ENCODE results near the gene METAP2. TPM values are rescaled to one million over a fixed set of nuclear protein-coding genes. Genes with fewer than 3 reads are reported as not detected.

The METAP2 gene
- total and polyA plus RNA-seq, 2 donors (not counting 3 experiments of a cell fraction or from before 2014, with no cell fraction given) = 28.5 to 105 TPM

DNA sequence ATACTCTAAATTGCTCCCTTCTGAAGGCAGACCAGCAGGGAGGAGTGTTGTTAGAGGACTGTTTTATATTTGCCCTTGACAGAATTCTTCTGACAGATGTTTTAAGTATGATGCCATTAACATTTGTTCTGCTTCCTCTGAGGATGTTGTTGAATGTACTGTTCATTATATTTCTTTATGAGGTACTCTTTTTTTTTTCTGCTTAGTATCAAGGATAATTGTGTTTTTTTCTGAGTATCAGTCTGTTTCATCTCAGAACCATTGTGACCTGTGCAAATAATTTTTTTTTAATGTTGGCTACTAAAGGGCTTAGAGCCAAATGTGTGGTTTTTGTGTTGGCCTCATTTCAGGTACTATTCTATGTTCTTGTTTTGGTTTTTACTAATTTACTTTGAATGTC is 10.6 kb downstream of the METAP2 start:
- dilution Hi-C loops (cut with MboI; ENCODE audit: extremely low pct_ligation_motif_present, low sequenced_read_pairs) (no loop called here), intact Hi-C loops (cut with micrococcal nuclease) (no loop called here)
- TF ChIP-seq MYC (IDR thresholded peaks at IDR 0.05; ENCODE audit: low read depth, low read length) (no peak), POLR2AphosphoS5 (IDR thresholded peaks at IDR 0.05; ENCODE audit: insufficient read depth, low read depth, low read length) (no peak), JUN (IDR thresholded peaks at IDR 0.05; ENCODE audit: borderline replicate concordance, insufficient read depth, insufficient read length, low read depth) (no peak), FOS (IDR thresholded peaks at IDR 0.05; ENCODE audit: borderline replicate concordance, insufficient read depth, low read length) (no peak), GATA2 (IDR thresholded peaks at IDR 0.05; ENCODE audit: insufficient read depth, insufficient read length, low read depth, low read length) (no peak), EZH2 (IDR thresholded peaks at IDR 0.05; ENCODE audit: borderline replicate concordance, low read depth, low read length, severe bottlenecking) (no peak), POLR2A (IDR thresholded peaks at IDR 0.05; ENCODE audit: low read depth, low read length) (no peak)
- TF ChIP-seq, protein P1, sequence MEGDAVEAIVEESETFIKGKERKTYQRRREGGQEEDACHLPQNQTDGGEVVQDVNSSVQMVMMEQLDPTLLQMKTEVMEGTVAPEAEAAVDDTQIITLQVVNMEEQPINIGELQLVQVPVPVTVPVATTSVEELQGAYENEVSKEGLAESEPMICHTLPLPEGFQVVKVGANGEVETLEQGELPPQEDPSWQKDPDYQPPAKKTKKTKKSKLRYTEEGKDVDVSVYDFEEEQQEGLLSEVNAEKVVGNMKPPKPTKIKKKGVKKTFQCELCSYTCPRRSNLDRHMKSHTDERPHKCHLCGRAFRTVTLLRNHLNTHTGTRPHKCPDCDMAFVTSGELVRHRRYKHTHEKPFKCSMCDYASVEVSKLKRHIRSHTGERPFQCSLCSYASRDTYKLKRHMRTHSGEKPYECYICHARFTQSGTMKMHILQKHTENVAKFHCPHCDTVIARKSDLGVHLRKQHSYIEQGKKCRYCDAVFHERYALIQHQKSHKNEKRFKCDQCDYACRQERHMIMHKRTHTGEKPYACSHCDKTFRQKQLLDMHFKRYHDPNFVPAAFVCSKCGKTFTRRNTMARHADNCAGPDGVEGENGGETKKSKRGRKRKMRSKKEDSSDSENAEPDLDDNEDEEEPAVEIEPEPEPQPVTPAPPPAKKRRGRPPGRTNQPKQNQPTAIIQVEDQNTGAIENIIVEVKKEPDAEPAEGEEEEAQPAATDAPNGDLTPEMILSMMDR (IDR thresholded peaks at IDR 0.05; ENCODE audit: extremely low read depth in 1 of 2, insufficient read depth in 1 of 2, low read depth in 1 of 2, low read length in 2 of 2) = no peak
- TF ChIP-seq, protein P2, sequence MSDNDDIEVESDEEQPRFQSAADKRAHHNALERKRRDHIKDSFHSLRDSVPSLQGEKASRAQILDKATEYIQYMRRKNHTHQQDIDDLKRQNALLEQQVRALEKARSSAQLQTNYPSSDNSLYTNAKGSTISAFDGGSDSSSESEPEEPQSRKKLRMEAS (IDR thresholded peaks at IDR 0.05; ENCODE audit: insufficient read depth, insufficient read length) = no peak
- no peak for FAIRE-seq
- Histone ChIP-seq H4K20me1 (replicated peaks; ENCODE audit: control insufficient read depth, extremely low read depth, insufficient read depth, low read length) (peaks cover 9% of the 10 kb centered on the region), H3K4me3 (replicated peaks in 1 of 3; ENCODE audit: insufficient read depth in 1 of 3, low read depth in 1 of 3, low read length in 3 of 3) (no peak overlapping the region), H3K27ac (ENCODE audit: insufficient read depth, low read depth, low read length) (no peak overlapping the region), H3K79me2 (ENCODE audit: control insufficient read depth, insufficient read depth, low read length) (peaks cover 51% of the 10 kb centered on the region), H3K27me3 (ENCODE audit: control insufficient read depth in 2 of 2, insufficient read depth in 2 of 2, low read length in 2 of 2) (no peaks in the 10 kb centered on the region), H3K9me3 (replicated peaks; ENCODE audit: control insufficient read depth, insufficient read depth, low read length) (no peaks in the 10 kb centered on the region), H3K4me2 (ENCODE audit: insufficient read depth, low read length) (no peak overlapping the region), H3K9ac (replicated peaks; ENCODE audit: extremely low read depth, insufficient read depth, low read length) (no peak overlapping the region), H3K36me3 (ENCODE audit: control insufficient read depth in 2 of 2, extremely low read depth in 1 of 2, insufficient read depth in 2 of 2, low read length in 2 of 2) (peaks cover 3 to 11% of the 10 kb centered on the region in 2 experiments), H3K4me1 (ENCODE audit: control insufficient read depth, extremely low read depth, insufficient read depth, low read length) (peaks cover 17% of the 10 kb centered on the region), H2AFZ (ENCODE audit: low read depth, low read length) (no peak overlapping the region), H3K9me1 (replicated peaks; ENCODE audit: control insufficient read depth, extremely low read depth, insufficient read depth, low read length) (no peaks in the 10 kb centered on the region)
- ChIA-PET CTCF (no interaction called here), POLR2A (no interaction called here)
- DNase-seq (ENCODE audit: low read depth, low spot score) = peak; percentile 37
- no TSS peak for BruUV-seq (replicated peaks)

All from endothelial cell of umbilical vein (primary cell).